Small intestine (tissue), 7 donors: ENCODE data around the gene FRMD4A. TPM values are rescaled to one million over a fixed set of nuclear protein-coding genes. Genes with fewer than 3 reads are reported as not detected.
"Not testable (repeated sequence)": the region's sequence is repeated elsewhere in the genome, so short reads cannot be mapped to it uniquely, and the experiment has no call there.

ENCODE experiments used
- DNase-seq, 2 donors: peaks; one replicate each; pipeline versions ENCODE4 v3.0.0 to v3.0.0-alpha.2; 2013
- FAIRE-seq: peaks from 2 replicates; lab custom pipeline; 2012; peaks lifted over from hg19 to GRCh38; lab: Jason Lieb, UNC
- H3K27ac ChIP-seq, 3 donors: one replicate each; pipeline ENCODE4 v1.5.1; 2013; ENCODE audit warnings: low read length in 2 of 3, mild to moderate bottlenecking in 2 of 3, control low read depth in 1 of 3, inconsistent platforms in 1 of 3, low read depth in 1 of 3, moderate library complexity in 1 of 3
- H3K27me3 ChIP-seq, 3 donors: one replicate each; pipeline ENCODE4 v1.6.1; 2013; ENCODE audit warnings: low read length in 3 of 3, inconsistent platforms in 1 of 3; ENCODE audit not compliant: control insufficient read depth in 3 of 3, insufficient read depth in 3 of 3
- H3K36me3 ChIP-seq, 3 donors: one replicate each; pipeline ENCODE4 v1.6.1; 2013; ENCODE audit warnings: low read length in 3 of 3, inconsistent platforms in 1 of 3, low read depth in 1 of 3, mild to moderate bottlenecking in 1 of 3, moderate library complexity in 1 of 3; ENCODE audit not compliant: control insufficient read depth in 3 of 3, insufficient read depth in 2 of 3
- H3K4me1 ChIP-seq, 3 donors: one replicate each; pipeline ENCODE4 v1.6.1; 2013; ENCODE audit warnings: low read length in 2 of 3, inconsistent platforms in 1 of 3, low read depth in 1 of 3, mild to moderate bottlenecking in 1 of 3, moderate library complexity in 1 of 3; ENCODE audit not compliant: control insufficient read depth in 3 of 3, insufficient read depth in 2 of 3
- H3K4me3 ChIP-seq, 3 donors: one replicate each; pipeline ENCODE4 v1.5.1; 2013; ENCODE audit warnings: low read length in 3 of 3, control low read depth in 1 of 3, inconsistent platforms in 1 of 3, low read depth in 1 of 3, mild to moderate bottlenecking in 1 of 3, moderate library complexity in 1 of 3
- H3K9me3 ChIP-seq, 2 donors: one replicate each; pipeline ENCODE4 v1.6.1; 2013; ENCODE audit warnings: low read depth in 1 of 2, low read length in 1 of 2; ENCODE audit not compliant: control insufficient read depth in 2 of 2, insufficient read depth in 1 of 2
- WGBS, 3 donors: extraction: QIAGEN DNeasy Blood & Tissue Kit; methylation state at CpG; one replicate each; pipeline ENCODE4 v1.1.7; 2013; 5-methylcytosine and 5-hydroxymethylcytosine counted together
- polyA plus RNA-seq, 4 donors: library from polyadenylated mRNA; stranded (reverse) in 3 of 4; unstranded in 1 of 4; fragments of 200-250 nt in 3 of 4; fragments of 120-200 nt in 1 of 4; gene quantifications; one replicate each; pipeline versions ENCODE4 v1.2.1 to v1.2.3, GENCODE V29; 2013
- donor health status: healthy with polysubstance abuse.
- donor health status: control.
- donor health status: control.
- donor health status: Bipolar disorder and iron deficiency.
- donor health status: healthy.

FRMD4A gene
- polyA plus RNA-seq, 4 donors: 0.45 to 16.9 (median 6.2) TPM

DNA sequence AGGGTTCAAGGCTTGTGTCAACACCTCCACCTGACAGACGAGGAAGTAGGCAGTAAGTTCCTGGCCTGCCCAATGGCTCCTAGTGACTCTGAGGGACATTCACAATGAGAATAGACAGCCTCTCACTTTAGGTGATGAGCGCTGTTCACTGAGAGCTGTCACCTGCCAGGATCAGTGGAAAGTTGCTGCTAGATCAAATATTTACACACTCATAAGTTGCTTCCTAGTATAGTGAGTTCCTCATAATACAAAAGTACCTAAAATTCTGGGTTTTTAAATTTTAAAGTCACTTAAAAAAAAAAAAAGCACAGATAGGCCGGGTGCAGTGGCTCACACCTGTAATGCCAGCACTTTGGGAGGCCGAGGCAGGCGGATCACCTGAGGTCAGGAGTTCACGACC lies 423.2 kb downstream of the FRMD4A start:
- Histone ChIP-seq H3K9me3 (no peaks in the 10 kb centered on the region), H3K27ac (no peak overlapping the region), H3K4me3 (no peak overlapping the region), H3K4me1 (no peaks in the 10 kb centered on the region), H3K36me3 (no peaks in the 10 kb centered on the region), H3K27me3 (no peaks in the 10 kb centered on the region)
- WGBS, 3 donors: 74 to 81% (median 76%) methylated on average over 6 of the region's 6 CpGs
- no peak for DNase-seq
- FAIRE-seq: no peak

DNA sequence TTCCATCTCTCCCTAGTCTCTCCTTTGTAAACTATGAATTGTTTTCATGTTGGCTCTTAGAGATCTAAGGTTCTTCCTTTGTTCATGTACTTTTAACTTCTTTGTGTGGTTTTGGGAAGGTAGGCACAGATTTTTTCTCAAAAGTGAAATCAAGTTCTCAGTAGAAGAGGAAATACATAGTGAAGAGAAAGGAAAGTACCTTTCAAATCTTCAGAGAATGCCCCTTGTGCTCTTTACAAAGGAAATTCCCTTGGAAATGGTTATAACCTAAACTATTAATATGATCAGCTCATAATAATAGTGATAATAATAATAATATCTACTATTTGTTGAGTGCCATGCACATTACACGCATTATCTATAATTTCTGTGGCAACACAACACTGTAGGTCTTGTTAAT lies 425.4 kb downstream of the FRMD4A start:
- DNase-seq (no peak), FAIRE-seq (no peak)
- Histone ChIP-seq H3K4me1 (no peaks in the 10 kb centered on the region), H3K36me3 (no peaks in the 10 kb centered on the region), H3K4me3 (no peak overlapping the region), H3K27me3 (no peaks in the 10 kb centered on the region), H3K27ac (no peak overlapping the region), H3K9me3 (no peaks in the 10 kb centered on the region)
- WGBS, 3 donors: 89 to 97% (median 95%) methylated on average over 1 of the region's 1 CpG

DNA sequence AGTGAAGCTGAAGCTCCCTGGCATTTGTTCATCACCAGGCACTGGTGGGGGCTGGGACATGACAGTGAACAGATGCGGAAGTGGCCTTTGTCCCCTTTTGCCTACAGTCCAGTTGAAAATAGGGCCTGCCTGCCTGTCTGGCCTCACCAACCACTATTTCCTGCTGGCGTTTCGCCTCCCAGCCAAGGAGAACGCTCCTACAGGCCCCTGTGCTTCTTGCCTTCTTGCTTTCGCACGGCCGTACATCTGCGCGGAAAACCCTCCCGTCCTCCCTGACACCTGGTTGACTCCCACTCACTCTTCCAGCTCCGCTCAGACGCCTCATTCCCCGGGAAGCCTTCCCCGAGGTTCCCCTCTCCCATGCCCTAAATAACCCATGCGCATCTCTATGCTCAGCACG lies 426.7 kb downstream of the FRMD4A start:
- Histone ChIP-seq H3K27ac (peak overlapping the region in 1 of 3 donors; percentile 31), H3K4me1 (no peaks in the 10 kb centered on the region), H3K4me3 (no peak overlapping the region), H3K9me3 (no peaks in the 10 kb centered on the region), H3K27me3 (no peaks in the 10 kb centered on the region), H3K36me3 (no peaks in the 10 kb centered on the region)
- WGBS, 3 donors: 68 to 72% (median 68%) methylated on average over 16 of the region's 16 CpGs
- FAIRE-seq: no peak
- no peak for DNase-seq

DNA sequence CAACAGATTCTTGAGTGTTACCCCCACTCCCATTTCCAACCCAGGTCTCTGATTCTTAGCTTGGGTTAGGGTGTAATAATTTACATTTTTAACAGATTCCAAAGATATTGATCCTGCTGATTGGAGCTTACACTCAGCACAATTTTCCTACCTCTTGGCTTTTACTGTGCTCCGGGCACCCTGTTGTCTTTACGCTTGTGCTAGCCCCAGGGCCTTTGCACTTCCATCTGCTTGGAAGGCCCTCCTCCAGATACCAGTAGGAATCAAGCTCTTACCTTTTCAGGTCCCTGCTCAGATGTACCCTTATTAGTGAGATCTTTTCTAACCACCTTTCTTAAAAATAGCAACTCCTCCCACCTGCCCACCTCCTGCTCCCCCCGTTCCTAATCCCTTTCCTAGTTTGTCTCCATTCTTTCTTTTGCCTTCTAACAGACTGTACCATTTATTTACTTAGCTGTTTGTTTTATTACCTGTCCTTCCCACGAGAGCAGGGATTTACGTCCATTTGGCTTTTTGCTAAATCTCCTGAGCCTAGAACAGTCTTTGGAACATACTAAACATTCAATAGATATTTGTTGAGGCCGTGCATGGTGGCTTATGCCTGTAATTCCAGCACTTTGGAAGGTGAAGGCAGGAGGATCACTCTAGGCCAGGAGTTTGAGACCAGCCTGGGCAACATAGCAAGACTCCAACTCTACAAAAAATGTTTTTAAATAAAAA lies 427.7 kb downstream of the FRMD4A start:
- Histone ChIP-seq H3K9me3 (no peaks in the 10 kb centered on the region), H3K27me3 (no peaks in the 10 kb centered on the region), H3K4me1 (no peaks in the 10 kb centered on the region), H3K36me3 (no peaks in the 10 kb centered on the region), H3K27ac (no peak overlapping the region), H3K4me3 (no peak overlapping the region)
- DNase-seq: no peak
- WGBS, 3 donors: 64 to 77% (median 65%) methylated on average over 6 of the region's 6 CpGs
- no peak for FAIRE-seq

DNA sequence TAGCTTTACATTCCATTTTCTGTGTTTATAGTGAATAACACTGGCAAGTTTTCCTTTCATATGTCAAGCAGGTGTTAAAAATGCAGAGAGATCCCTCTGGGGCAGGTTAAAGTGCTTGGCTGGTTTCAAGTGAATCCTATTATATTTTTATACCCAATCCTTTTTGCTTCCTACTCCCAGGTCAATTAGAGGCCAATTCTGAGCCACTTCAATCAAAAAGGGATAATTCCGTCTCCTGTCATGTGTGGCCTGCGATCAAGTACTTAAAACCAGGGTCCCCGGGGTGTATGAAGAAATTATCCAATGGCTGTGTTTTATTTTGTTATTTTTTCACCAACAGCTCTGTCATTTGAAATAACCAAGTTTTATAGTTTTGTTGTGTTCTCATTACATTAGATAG lies 430.8 kb downstream of the FRMD4A start:
- no peaks in the 10 kb centered on the region for H3K4me1 ChIP-seq
- no peaks in the 10 kb centered on the region for H3K27me3 ChIP-seq
- no peak overlapping the region for H3K27ac ChIP-seq
- 74 to 86% (median 85%) methylated on average over 3 of the region's 3 CpGs for WGBS, 3 donors
- FAIRE-seq (no peak), DNase-seq (no peak)
- no peaks in the 10 kb centered on the region for H3K9me3 ChIP-seq
- H3K4me3 ChIP-seq: no peak overlapping the region
- no peaks in the 10 kb centered on the region for H3K36me3 ChIP-seq

DNA sequence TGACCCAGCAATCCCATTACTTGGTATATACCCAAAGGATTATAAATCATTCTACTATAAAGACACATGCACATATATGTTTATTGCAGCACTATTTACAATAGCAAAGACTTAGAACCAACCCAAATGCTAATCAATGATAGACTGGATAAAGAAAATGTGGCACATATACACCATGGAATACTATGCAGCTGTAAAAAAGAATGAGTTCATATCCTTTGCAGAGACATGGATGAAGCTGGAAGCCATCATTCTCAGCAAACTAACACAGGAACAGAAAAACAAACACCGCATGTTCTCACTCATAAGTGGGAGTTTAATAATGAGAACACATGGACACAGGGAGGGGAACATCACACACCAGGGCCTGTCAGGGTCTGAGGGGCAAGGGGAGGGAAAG lies 434.6 kb downstream of the FRMD4A start:
- not testable (repeated sequence) for H3K4me3 ChIP-seq, H3K36me3 ChIP-seq, DNase-seq, H3K4me1 ChIP-seq, FAIRE-seq, H3K27ac ChIP-seq, H3K9me3 ChIP-seq
- peaks cover 4 to 22% (median 7%) of the 10 kb centered on the region in 3 donors for H3K27me3 ChIP-seq
- WGBS, 3 donors: 88 to 100% (median 95%) methylated on average over 1 of the region's 1 CpG

DNA sequence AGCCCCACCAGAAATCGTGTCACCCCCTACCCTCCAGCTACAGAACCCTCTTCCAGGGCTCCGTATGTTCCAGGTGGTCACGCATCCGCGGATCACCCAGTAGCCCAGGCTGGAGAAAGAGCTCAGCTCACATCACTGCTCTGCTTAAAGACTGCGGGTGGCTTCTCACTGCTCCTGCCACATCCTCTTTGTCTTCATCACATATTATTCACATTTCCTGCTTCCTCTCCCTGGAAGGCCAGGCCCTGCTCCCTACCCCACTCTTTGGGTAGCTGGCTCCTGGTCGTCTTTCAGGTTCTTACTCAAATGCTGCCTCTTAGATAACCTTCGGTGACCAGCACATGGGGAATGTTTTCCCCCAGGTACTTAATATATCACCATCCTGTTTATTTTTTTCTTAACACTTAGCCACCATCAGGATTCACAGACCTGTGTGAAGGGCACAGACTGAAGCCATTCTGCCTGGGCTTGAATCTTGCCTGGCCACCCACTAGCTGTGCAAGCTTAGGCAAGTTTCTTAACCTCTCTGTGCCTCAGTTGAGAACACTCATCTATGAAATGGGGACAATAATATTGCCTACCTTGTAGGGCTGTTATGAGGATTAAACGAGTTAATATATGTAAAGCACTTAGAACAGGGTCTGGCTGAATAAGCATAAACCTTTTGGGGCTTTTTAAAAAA lies 436.2 kb downstream of the FRMD4A start:
- no peaks in the 10 kb centered on the region for H3K9me3 ChIP-seq
- H3K4me3 ChIP-seq: no peak overlapping the region
- no peak overlapping the region for H3K27ac ChIP-seq
- H3K27me3 ChIP-seq: peaks cover 4 to 34% (median 17%) of the 10 kb centered on the region in 3 donors
- no peaks in the 10 kb centered on the region for H3K4me1 ChIP-seq
- DNase-seq (no peak), FAIRE-seq (no peak)
- no peaks in the 10 kb centered on the region for H3K36me3 ChIP-seq
- 57 to 67% (median 61%) methylated on average over 9 of the region's 9 CpGs for WGBS, 3 donors

DNA sequence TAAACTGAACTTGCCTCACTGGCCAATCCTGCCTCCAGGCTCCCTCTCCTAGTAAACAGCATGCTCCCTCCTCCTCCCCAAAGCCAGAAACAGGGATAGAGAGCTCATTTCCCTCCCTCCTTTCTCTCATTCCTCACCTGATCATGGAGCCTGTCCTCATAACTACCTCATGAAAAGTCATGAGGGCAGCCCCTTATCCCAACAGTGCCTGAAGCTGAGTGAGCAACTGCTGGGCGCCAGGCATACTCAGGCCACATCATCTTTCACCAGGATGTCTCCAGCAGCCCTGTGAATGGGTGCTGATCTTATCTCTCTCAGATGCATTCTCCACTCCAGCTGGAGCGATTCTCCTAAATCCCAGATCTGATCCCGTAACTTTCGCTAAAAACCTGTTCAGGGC lies 436.8 kb downstream of the FRMD4A start:
- FAIRE-seq (no peak), DNase-seq (no peak)
- Histone ChIP-seq H3K27me3 (peaks cover 4 to 36% (median 17%) of the 10 kb centered on the region in 3 donors), H3K27ac (no peak overlapping the region), H3K4me3 (no peak overlapping the region), H3K36me3 (no peaks in the 10 kb centered on the region), H3K9me3 (no peaks in the 10 kb centered on the region), H3K4me1 (no peaks in the 10 kb centered on the region)
- 79 to 88% (median 84%) methylated on average over 4 of the region's 4 CpGs for WGBS, 3 donors
